NCI-H1436 (cell line): ENCODE results near the gene SLC35A1.
A peak's percentile ranks its signal among the peaks of the same experiment; 100 is the strongest.
"Not testable (repeated sequence)": the region's sequence is repeated elsewhere in the genome, so short reads cannot be mapped to it uniquely, and the experiment has no call there.

Experiments
- DNase-seq: peaks from one replicate; lab custom pipeline; 2025; lab: John Stamatoyannopoulos, UW

SLC35A1 gene

GRCh38 chr6:87472525-87473418 is at the start of gene SLC35A1:
Gene SLC35A1 (plus strand): TSS chr6:87472974. CDS start chr6:87473004, 30 bp downstream.
- DNase-seq = peak; percentile 73

- DNase-seq = no peak
Measured at GRCh38 chr6:87426789-87427188, 46.0 kb upstream of the SLC35A1 start.

GRCh38 chr6:87430499-87430898 is 42.3 kb upstream of the SLC35A1 start:
- no peak for DNase-seq

GRCh38 chr6:87431263-87431662 is 41.5 kb upstream of the SLC35A1 start:
- no peak for DNase-seq

- DNase-seq = no peak
Measured at GRCh38 chr6:87436435-87436834, 36.3 kb upstream of the SLC35A1 start.

- no peak for DNase-seq
Measured at GRCh38 chr6:87441711-87442110, 31.1 kb upstream of the SLC35A1 start.

- DNase-seq = no peak
Measured at GRCh38 chr6:87444362-87444761, 28.4 kb upstream of the SLC35A1 start.

- no peak for DNase-seq
Measured at GRCh38 chr6:87465051-87465450, 7.7 kb upstream of the SLC35A1 start.

GRCh38 chr6:87473419-87473903 is 687 bp downstream of the SLC35A1 start:
- no peak for DNase-seq

- DNase-seq = no peak
Measured at GRCh38 chr6:87481931-87482330, 9.2 kb downstream of the SLC35A1 start.

- no peak for DNase-seq
Measured at GRCh38 chr6:87482366-87482765, 9.6 kb downstream of the SLC35A1 start.

- no peak for DNase-seq
Measured at GRCh38 chr6:87483929-87484328, 11.2 kb downstream of the SLC35A1 start.

GRCh38 chr6:87484491-87484890 is 11.7 kb downstream of the SLC35A1 start:
- DNase-seq = no peak

- DNase-seq = no peak
Measured at GRCh38 chr6:87487555-87487954, 14.8 kb downstream of the SLC35A1 start.

- DNase-seq = not testable (repeated sequence)
Measured at GRCh38 chr6:87489326-87489725, 16.6 kb downstream of the SLC35A1 start.

GRCh38 chr6:87494761-87495422 is 22.1 kb downstream of the SLC35A1 start:
- DNase-seq = no peak

- DNase-seq = no peak
Measured at GRCh38 chr6:87498048-87498447, 25.3 kb downstream of the SLC35A1 start.

GRCh38 chr6:87501809-87502572 is 29.2 kb downstream of the SLC35A1 start:
- DNase-seq = no peak

GRCh38 chr6:87504441-87504840 is 31.7 kb downstream of the SLC35A1 start:
- DNase-seq = no peak

GRCh38 chr6:87514831-87515230 is 42.1 kb downstream of the SLC35A1 start:
- DNase-seq = no peak

- DNase-seq = no peak
Measured at GRCh38 chr6:87518453-87518852, 45.7 kb downstream of the SLC35A1 start.

GRCh38 chr6:87522686-87523085 is 49.9 kb downstream of the SLC35A1 start:
- DNase-seq = no peak
